ENCODE data around the gene LYRM1. TPM values are rescaled to one million over a fixed set of nuclear protein-coding genes. Genes with fewer than 3 reads are reported as not detected.
"Not testable (repeated sequence)": the region's sequence is repeated elsewhere in the genome, so short reads cannot be mapped to it uniquely, and the experiment has no call there.

The LYRM1 gene
- total RNA-seq, 4 donors from 2014 or later = 17.4 to 37.3 (median 30.0) TPM

- no peak overlapping the region for H3K27ac ChIP-seq
- no peaks in the 10 kb centered on the region for H3K9me3 ChIP-seq
- H3K4me3 ChIP-seq = no peak overlapping the region
- no peaks in the 10 kb centered on the region for H3K27me3 ChIP-seq
- H3K36me3 ChIP-seq = peaks cover 8% of the 10 kb centered on the region
- peak in 1 of 2 donors; percentile 29 for DNase-seq (ENCODE audit: low spot score in 2 of 2)
- H3K4me1 ChIP-seq = no peaks in the 10 kb centered on the region
- no peak for TF ChIP-seq POLR2A (IDR thresholded peaks at IDR 0.05)
- no peak for TF ChIP-seq EP300 (IDR thresholded peaks at IDR 0.05)
- no peak for TF ChIP-seq POLR2AphosphoS5 (IDR thresholded peaks at IDR 0.05)
- no peak for TF ChIP-seq CTCF (IDR thresholded peaks at IDR 0.05)
- 94% methylated on average over 5 of the region's 5 CpGs for WGBS
Observed at GRCh38 chr16:20928774-20929411, 28.3 kb downstream of the LYRM1 start.

DNA sequence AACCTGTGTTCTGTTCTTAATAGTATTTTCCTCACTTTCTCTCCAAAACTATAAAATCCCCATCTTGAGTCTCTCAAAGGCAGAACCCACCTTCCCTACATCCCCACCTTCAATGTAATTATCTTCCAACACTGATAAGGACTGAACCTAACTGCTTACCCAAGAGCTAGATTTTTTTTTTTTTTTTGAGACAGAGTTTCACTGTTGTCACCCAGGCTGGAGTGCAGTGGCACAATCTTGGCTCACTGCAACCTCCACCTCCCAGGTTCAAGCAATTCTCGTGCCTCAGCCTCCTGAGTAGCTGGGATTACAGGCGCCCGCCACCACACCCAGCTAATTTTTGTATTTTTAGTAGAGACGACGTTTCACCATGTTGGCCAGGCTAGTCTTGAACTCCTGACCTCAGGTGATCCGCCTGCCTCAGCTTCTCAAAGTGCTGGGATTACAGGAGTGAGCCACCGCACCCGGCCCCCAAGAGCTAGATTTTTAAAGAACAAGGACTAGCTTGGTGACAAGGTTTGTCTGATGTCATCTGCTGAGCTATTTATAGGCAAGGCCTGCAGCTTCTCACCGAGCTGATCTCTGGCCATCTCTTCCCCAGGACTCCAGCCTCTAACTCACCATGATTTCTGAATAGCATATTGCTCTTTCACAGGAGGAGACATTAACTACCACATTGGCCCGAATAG is 29.2 kb downstream of the LYRM1 start:
- 72% methylated on average over 10 of the region's 10 CpGs for WGBS
- H3K27me3 ChIP-seq, H3K4me3 ChIP-seq, H3K4me1 ChIP-seq, H3K9me3 ChIP-seq, H3K27ac ChIP-seq, H3K36me3 ChIP-seq: not testable (repeated sequence)
- peak in 1 of 2 donors; percentile 36 for DNase-seq (ENCODE audit: low spot score in 2 of 2)

- Histone ChIP-seq H3K4me3 (no peak overlapping the region), H3K9me3 (no peaks in the 10 kb centered on the region), H3K4me1 (no peaks in the 10 kb centered on the region), H3K27ac (peak overlapping the region; percentile 32), H3K27me3 (no peaks in the 10 kb centered on the region), H3K36me3 (peaks cover 3% of the 10 kb centered on the region)
- WGBS = 85% methylated on average over 1 of the region's 1 CpG
- no peak for TF ChIP-seq POLR2A (IDR thresholded peaks at IDR 0.05)
- no peak for TF ChIP-seq EP300 (IDR thresholded peaks at IDR 0.05)
- no peak for TF ChIP-seq POLR2AphosphoS5 (IDR thresholded peaks at IDR 0.05)
- no peak for TF ChIP-seq CTCF (IDR thresholded peaks at IDR 0.05)
- DNase-seq (ENCODE audit: low spot score in 2 of 2) = peak in 1 of 2 donors; percentile 6
Observed at GRCh38 chr16:20930365-20930690, 29.8 kb downstream of the LYRM1 start.

DNA sequence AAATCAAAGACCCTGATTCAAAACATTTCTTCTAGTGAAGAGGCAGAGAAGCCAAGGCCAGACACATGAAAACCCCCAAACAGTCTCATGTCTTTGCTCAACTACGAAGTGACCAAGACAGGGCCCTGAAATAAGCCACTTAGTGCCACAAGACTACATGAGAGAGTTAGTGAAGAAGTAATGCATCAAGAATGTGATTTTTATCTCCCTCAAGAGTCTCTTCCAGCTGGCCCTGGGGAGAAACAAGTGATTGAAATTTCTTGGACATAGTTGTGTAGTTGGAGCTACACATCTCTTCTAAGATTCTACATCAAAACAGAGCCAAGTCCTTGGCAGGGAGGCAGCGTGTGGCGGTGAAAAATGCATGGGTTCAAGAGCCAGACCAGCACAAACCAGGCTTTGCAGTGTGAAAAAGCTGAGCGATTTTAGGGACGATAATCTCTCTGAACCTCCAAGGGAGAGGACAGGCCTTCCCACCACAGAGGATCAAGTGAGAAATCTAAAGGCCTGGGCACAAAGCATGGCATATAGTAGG is 30.6 kb downstream of the LYRM1 start:
- WGBS = 55% methylated on average over 5 of the region's 5 CpGs
- Histone ChIP-seq H3K4me3 (no peak overlapping the region), H3K36me3 (no peaks in the 10 kb centered on the region), H3K4me1 (no peaks in the 10 kb centered on the region), H3K27ac (peak overlapping the region; percentile 32), H3K9me3 (no peaks in the 10 kb centered on the region), H3K27me3 (no peaks in the 10 kb centered on the region)
- TF ChIP-seq POLR2A (IDR thresholded peaks at IDR 0.05) = no peak
- no peak for TF ChIP-seq POLR2AphosphoS5 (IDR thresholded peaks at IDR 0.05)
- no peak for TF ChIP-seq CTCF (IDR thresholded peaks at IDR 0.05)
- no peak for TF ChIP-seq EP300 (IDR thresholded peaks at IDR 0.05)
- DNase-seq (ENCODE audit: low spot score in 2 of 2) = peak in 1 of 2 donors; percentile 10

DNA sequence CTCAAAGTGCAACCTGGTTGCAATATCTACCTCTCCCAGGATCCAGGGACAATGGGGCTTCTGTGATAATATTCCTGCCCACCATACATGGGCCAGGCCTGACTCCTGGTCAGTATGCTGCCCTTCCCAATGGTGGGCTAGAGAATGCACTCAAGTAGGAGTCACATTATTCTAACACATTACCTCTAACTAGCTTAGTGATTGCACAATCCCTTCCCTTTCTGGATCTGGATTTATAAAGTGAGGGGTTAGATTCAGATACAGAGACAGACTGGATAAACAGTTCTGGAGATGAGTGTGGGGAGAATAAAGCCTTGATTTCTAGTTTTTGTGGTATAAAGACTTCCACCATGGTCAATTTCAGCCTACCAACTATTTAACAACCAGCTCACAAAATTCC is 33.0 kb downstream of the LYRM1 start:
- peak in 1 of 2 donors; percentile 4 for DNase-seq (ENCODE audit: low spot score in 2 of 2)
- TF ChIP-seq POLR2A (IDR thresholded peaks at IDR 0.05) (no peak), POLR2AphosphoS5 (IDR thresholded peaks at IDR 0.05) (no peak), CTCF (IDR thresholded peaks at IDR 0.05) (no peak), EP300 (IDR thresholded peaks at IDR 0.05) (no peak)
- Histone ChIP-seq H3K27ac (no peak overlapping the region), H3K4me3 (no peak overlapping the region), H3K27me3 (no peaks in the 10 kb centered on the region), H3K36me3 (no peaks in the 10 kb centered on the region), H3K9me3 (no peaks in the 10 kb centered on the region), H3K4me1 (no peaks in the 10 kb centered on the region)

Data from suprapubic skin (tissue), 4 donors.